ENCODE data around the gene ETNK1.
"Not testable (repeated sequence)": the region's sequence is repeated elsewhere in the genome, so short reads cannot be mapped to it uniquely, and the experiment has no call there.

ETNK1 gene

GRCh38 chr12:22692467-22692866 lies 67.5 kb downstream of the ETNK1 start:
- not testable (repeated sequence) for DNase-seq

GRCh38 chr12:22692964-22693555 lies 68.1 kb downstream of the ETNK1 start:
- no peak for DNase-seq

DNA sequence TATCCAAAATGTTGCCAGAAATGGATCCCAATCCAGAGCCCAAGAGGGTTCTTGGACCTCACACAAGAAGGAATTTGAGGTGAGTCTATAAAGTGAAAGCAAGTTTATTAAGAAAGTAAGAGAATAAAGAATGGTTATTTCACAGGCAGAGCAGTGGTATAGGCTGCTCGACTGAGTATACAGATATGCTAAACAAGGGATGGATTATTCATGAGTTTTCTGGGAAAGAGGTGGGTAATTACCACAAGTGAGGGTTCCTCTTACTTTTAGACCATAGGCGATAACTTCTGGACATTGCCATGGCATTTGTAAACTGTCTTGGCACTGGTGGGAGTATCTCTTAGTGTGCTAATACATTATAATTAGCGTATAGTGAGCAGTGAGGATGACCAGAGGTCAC lies 73.6 kb downstream of the ETNK1 start:
- no peak for DNase-seq

GRCh38 chr12:22699705-22700104 lies 74.7 kb downstream of the ETNK1 start:
- DNase-seq, result not testable (repeated sequence)

DNA sequence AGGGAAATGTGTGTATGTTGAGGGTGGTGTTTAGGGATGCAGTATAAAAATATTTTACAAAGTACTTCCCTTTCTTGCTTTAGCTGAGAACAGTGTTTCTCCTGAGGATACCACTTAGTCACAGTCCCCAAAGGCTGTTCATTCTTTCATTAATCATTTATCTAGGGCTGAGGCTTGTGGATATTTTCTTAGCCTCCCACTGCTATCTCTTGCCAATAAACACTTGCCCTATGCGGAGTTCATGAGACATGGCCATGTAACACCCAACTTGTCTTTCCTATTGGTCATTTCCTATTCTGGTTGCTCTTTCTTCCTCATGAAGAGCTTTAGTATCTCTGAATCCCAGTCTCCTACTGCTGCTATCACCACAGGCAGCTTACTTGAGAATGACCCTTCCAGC lies 75.1 kb downstream of the ETNK1 start:
- no peak for DNase-seq

GRCh38 chr12:22701216-22701809 lies 76.3 kb downstream of the ETNK1 start:
- DNase-seq, result not testable (repeated sequence)

- no peak for DNase-seq
Measured at GRCh38 chr12:22702690-22703089, 77.7 kb downstream of the ETNK1 start.

- no peak for DNase-seq
Measured at GRCh38 chr12:22709292-22709691, 84.3 kb downstream of the ETNK1 start.

DNA sequence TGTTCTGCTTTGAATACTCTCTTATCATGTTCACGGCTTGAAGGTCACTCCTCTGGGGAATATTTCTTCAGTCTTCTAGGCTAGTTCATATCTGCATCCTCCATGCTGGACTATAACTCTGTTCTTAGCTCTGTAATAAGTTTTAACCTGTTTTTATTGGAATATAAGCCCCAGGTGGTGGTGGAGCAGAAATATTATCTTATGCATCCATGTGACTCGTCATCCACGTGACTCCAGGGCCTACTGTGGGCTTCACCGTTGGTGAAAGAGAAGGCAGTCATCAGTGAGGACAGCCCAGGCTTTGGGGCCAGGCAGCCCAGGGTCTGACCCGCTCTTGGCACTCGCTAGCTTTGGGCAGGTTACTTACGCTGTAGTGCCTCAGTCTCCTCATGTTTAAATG lies 87.1 kb downstream of the ETNK1 start:
- DNase-seq, result no peak

- no peak for DNase-seq
Measured at GRCh38 chr12:22715254-22715653, 90.3 kb downstream of the ETNK1 start.

- no peak for DNase-seq
Measured at GRCh38 chr12:22719745-22720144, 94.8 kb downstream of the ETNK1 start.

- DNase-seq, result no peak
Measured at GRCh38 chr12:22722081-22722480, 97.1 kb downstream of the ETNK1 start.

DNA sequence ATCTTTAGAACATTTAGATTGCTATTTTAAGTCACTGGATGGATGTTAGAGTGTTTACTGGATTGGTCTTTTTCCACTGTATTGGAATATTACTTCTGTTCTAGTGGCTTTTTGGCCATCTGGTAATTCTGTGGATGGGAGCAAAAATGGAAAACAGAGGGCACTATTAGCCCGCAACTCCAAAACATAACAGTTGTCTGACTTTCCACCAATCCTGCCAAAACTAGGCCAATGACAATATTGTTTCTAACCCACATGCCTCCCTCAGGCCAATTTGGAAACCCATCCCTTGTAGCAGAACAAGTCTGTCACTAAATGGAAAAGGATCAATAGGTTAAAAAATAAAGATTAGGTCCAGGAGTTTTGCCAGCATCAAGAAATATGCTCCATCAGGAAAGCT lies 97.8 kb downstream of the ETNK1 start:
- DNase-seq, result no peak

- no peak for DNase-seq
Measured at GRCh38 chr12:22728987-22729386, 104.0 kb downstream of the ETNK1 start.

- no peak for DNase-seq
Measured at GRCh38 chr12:22729431-22729956, 104.5 kb downstream of the ETNK1 start.

DNA sequence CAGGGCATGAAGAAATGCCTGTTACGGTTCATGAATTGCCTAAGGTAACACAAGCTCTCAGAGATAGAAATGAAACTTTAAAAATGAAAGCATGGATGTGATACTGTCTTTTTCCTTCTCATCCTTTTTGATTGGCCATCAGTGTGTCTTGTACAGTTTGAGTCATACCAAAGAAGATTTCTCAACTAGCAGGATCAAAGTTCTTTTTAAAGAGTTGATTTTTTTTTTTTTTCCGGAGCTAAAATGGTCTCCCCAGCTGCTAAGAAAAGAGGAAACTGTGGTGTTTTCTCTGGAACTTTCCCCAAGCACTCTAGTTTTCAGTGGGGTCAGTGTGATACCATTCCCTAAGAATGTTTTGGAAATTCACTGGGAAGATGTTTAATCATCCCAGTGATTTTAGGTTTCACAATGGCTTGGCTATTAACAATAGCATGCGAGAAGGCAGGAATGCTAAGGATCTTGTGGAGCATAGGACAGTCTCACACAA lies 105.0 kb downstream of the ETNK1 start:
- DNase-seq, result peak; percentile 2

DNA sequence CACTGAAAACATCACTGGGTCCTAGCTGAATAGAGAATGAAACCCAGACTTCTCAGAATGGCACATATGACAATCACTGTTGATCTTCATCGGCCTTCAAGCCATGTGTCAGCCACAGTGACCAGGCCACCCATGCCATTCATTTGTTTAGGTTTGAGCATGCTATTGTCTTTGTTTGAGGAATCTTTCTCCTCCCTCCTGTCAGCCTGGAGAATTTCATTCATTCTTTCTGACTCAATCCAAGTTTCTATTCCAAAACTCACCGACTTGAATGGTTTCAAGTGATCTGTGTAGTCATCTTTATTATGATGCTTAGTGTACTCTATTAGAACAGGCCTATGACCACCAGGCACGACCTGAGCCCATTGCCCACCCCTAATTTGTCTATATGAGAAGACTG lies 106.3 kb downstream of the ETNK1 start:
- DNase-seq, result no peak

DNA sequence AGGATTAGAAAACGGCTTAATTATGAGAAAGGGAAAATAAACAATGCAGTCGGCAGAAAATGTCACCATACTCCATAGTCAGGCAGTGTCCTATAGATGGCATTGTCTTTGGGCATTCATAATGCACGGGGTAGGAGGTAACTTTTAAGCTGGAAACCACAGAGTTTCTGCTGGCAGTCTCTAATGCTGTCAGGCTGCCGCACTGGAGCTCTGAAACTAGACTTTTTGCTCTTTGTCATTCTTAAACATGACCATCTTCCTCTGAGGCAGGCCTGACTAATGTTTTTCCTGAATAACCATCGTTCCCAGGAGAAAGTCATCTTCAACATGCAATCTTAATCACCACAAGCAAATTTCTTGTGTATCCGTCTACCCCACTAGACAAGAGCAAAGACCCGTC lies 108.8 kb downstream of the ETNK1 start:
- no peak for DNase-seq

DNA sequence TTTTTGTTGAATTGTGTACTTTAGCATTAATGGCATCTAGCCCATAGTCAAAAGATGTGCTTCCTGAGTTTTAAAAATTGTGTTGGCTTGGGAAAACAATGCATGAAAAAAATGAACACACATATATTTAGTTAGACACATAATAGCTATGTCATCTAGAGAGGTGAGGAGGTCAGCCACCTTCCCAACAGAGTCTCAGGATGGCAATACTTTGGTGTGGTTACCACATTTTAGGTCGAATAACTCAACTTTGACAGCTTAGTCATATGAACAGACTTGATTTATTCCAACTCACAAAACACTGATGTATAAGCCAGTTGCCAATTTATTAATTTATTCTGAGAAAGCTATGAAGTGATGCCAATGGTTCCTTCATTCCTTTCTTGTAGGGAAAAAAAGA lies 114.0 kb downstream of the ETNK1 start:
- DNase-seq, result no peak
